ENCODE data around the gene SUN3. TPM values are rescaled to one million over a fixed set of nuclear protein-coding genes. Genes with fewer than 3 reads are reported as not detected.

SUN3 gene
- total RNA-seq, 1 donor from 2014 or later, result not detected

DNA sequence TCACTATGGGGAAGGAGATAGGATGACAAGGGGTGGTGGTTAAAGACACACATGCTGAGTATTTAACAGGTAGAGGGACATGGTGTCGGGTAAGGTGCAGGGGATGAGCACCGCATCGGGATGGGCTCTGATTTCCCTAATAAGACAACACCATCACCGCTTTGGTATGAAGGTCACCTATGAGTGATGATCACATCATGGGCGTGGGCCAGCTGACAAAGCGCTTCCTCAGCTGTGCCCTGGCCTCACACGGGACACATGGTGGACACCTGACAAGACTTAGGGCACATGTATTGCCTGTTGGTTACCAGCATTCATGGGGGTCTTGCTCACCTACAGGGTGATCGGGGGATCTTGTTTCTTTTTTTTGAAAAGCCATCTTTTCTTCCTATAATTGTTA lies 19.2 kb upstream of the SUN3 start:
- Histone ChIP-seq H3K27me3 (ENCODE audit: low read depth) (no peaks in the 10 kb centered on the region), H3K36me3 (no peaks in the 10 kb centered on the region), H3K27ac (replicated peaks) (no peak overlapping the region), H3K4me3 (no peak overlapping the region), H3K4me1 (no peaks in the 10 kb centered on the region), H3K9me3 (replicated peaks) (no peaks in the 10 kb centered on the region)
- TF ChIP-seq CTCF (IDR thresholded peaks at IDR 0.05; ENCODE audit: borderline replicate concordance), result no peak
- intact Hi-C loops (cut with micrococcal nuclease), result no loop called here
- DNase-seq, result no peak

GRCh38 chr7:48046458-48046857 lies 17.6 kb upstream of the SUN3 start:
- no peak for TF ChIP-seq CTCF (IDR thresholded peaks at IDR 0.05; ENCODE audit: borderline replicate concordance)
- intact Hi-C loops (cut with micrococcal nuclease), result no loop called here
- Histone ChIP-seq H3K4me3 (no peak overlapping the region), H3K27me3 (ENCODE audit: low read depth) (no peaks in the 10 kb centered on the region), H3K27ac (replicated peaks) (no peak overlapping the region), H3K36me3 (no peaks in the 10 kb centered on the region), H3K9me3 (replicated peaks) (no peaks in the 10 kb centered on the region), H3K4me1 (no peaks in the 10 kb centered on the region)
- no peak for DNase-seq

- DNase-seq, result no peak
- Histone ChIP-seq H3K36me3 (no peaks in the 10 kb centered on the region), H3K27me3 (ENCODE audit: low read depth) (no peaks in the 10 kb centered on the region), H3K9me3 (replicated peaks) (no peaks in the 10 kb centered on the region), H3K4me3 (no peak overlapping the region), H3K4me1 (no peaks in the 10 kb centered on the region), H3K27ac (replicated peaks) (no peak overlapping the region)
- intact Hi-C loops (cut with micrococcal nuclease), result no loop called here
- TF ChIP-seq CTCF (IDR thresholded peaks at IDR 0.05; ENCODE audit: borderline replicate concordance), result no peak
Observed at GRCh38 chr7:48045195-48045765, 16.4 kb upstream of the SUN3 start.

- DNase-seq, result no peak
- no peaks in the 10 kb centered on the region for H3K9me3 ChIP-seq (replicated peaks)
- no peaks in the 10 kb centered on the region for H3K36me3 ChIP-seq
- H3K27ac ChIP-seq (replicated peaks), result no peak overlapping the region
- H3K4me3 ChIP-seq, result no peak overlapping the region
- H3K4me1 ChIP-seq, result no peaks in the 10 kb centered on the region
- intact Hi-C loops (cut with micrococcal nuclease), result no loop called here
- TF ChIP-seq CTCF (IDR thresholded peaks at IDR 0.05; ENCODE audit: borderline replicate concordance), result no peak
- H3K27me3 ChIP-seq (ENCODE audit: low read depth), result no peaks in the 10 kb centered on the region
Observed at GRCh38 chr7:48042636-48043035, 13.7 kb upstream of the SUN3 start.

GRCh38 chr7:48042216-48042615 lies 13.3 kb upstream of the SUN3 start:
- intact Hi-C loops (cut with micrococcal nuclease), result no loop called here
- Histone ChIP-seq H3K27ac (replicated peaks) (no peak overlapping the region), H3K4me3 (no peak overlapping the region), H3K27me3 (ENCODE audit: low read depth) (no peaks in the 10 kb centered on the region), H3K36me3 (no peaks in the 10 kb centered on the region), H3K4me1 (no peaks in the 10 kb centered on the region), H3K9me3 (replicated peaks) (no peaks in the 10 kb centered on the region)
- no peak for TF ChIP-seq CTCF (IDR thresholded peaks at IDR 0.05; ENCODE audit: borderline replicate concordance)
- DNase-seq, result no peak

- TF ChIP-seq CTCF (IDR thresholded peaks at IDR 0.05; ENCODE audit: borderline replicate concordance), result no peak
- H3K4me1 ChIP-seq, result no peaks in the 10 kb centered on the region
- intact Hi-C loops (cut with micrococcal nuclease), result no loop called here
- H3K27me3 ChIP-seq (ENCODE audit: low read depth), result peaks cover 5% of the 10 kb centered on the region
- H3K9me3 ChIP-seq (replicated peaks), result no peaks in the 10 kb centered on the region
- no peaks in the 10 kb centered on the region for H3K36me3 ChIP-seq
- no peak overlapping the region for H3K27ac ChIP-seq (replicated peaks)
- no peak for DNase-seq
- no peak overlapping the region for H3K4me3 ChIP-seq
Observed at GRCh38 chr7:48041653-48041970, 12.7 kb upstream of the SUN3 start.

All from left ventricle myocardium inferior (tissue), 1 donor.